GM12865 (cell line): ENCODE results near the gene TTBK2.

Experiments
- DNase-seq: peaks from one replicate; pipeline ENCODE4 v3.0.0; 2010; ENCODE audit warnings: low read depth
- H3K4me3 ChIP-seq: 2 replicates; pipeline ENCODE4 v1.5.1; 2011; ENCODE audit warnings: mild to moderate bottlenecking, low read depth, low read length, control low read depth
- TF ChIP-seq, protein P1 (sequence below): IDR thresholded peaks from 2 replicates; pipeline ENCODE4 v1.5.1; 2011; ENCODE audit warnings: low read length, control low read depth, low read depth, inconsistent platforms; ENCODE audit not compliant: insufficient read depth; ENCODE audit errors: missing control alignments

The TTBK2 gene

DNA sequence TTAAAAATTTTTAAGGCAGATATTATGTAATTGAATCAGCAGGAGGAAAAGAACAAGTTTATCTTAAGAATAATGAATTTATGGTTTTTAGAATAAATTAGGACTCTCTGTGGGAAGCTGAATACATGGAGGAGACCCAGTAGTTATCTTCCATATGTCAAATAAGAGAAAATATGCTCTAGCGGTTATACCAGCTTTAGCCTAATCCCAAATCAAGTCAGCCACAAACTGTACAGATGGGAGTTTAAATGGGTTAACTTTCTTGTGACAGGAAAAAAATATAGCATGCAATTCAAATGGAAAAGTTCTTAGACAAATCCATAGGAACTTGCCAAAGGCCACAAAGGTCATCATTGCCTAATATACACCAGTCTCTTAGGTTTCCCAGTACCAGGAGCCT lies 84.3 kb downstream of the TTBK2 start:
- TF ChIP-seq, protein P1, sequence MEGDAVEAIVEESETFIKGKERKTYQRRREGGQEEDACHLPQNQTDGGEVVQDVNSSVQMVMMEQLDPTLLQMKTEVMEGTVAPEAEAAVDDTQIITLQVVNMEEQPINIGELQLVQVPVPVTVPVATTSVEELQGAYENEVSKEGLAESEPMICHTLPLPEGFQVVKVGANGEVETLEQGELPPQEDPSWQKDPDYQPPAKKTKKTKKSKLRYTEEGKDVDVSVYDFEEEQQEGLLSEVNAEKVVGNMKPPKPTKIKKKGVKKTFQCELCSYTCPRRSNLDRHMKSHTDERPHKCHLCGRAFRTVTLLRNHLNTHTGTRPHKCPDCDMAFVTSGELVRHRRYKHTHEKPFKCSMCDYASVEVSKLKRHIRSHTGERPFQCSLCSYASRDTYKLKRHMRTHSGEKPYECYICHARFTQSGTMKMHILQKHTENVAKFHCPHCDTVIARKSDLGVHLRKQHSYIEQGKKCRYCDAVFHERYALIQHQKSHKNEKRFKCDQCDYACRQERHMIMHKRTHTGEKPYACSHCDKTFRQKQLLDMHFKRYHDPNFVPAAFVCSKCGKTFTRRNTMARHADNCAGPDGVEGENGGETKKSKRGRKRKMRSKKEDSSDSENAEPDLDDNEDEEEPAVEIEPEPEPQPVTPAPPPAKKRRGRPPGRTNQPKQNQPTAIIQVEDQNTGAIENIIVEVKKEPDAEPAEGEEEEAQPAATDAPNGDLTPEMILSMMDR, result no peak
- no peak for DNase-seq
- no peak overlapping the region for H3K4me3 ChIP-seq

- DNase-seq, result no peak
- TF ChIP-seq, protein P1, result no peak
- H3K4me3 ChIP-seq, result no peak overlapping the region
These were observed 88.0 kb downstream of the TTBK2 start for GRCh38 chr15:42832576-42832975.

DNA sequence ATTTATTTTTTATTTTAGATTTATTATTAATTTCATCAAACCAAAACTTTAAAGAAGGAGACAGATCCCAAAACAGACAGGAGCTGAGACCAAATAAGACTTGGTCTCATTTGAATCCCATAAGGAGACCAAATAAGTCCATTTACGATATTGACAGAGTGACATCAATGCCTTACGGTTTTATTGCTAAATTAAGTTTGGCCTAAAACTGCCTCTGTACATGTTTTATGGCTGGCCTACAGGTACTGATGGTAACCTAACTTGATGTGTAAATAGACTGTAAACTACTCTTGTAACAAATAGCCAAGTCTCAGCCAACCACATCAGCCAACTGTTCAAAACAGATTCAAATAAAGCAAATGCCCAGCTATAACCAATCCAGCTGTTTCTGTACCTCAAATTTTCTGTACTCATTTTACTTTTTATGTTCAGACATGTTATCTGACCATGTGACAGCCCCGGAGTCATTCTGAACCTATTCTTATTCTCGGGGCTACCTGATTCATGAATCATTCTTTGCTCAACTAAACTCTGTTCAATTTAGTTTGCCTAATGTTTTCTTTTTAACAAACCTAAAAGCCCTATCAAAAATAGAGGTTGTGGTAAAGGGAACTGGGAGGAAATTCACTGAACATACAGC lies 94.2 kb downstream of the TTBK2 start:
- TF ChIP-seq, protein P1, result no peak

GRCh38 chr15:42825599-42825998 lies 95.0 kb downstream of the TTBK2 start:
- H3K4me3 ChIP-seq, result no peak overlapping the region
- DNase-seq, result no peak
- TF ChIP-seq, protein P1, result no peak

More for the DNA sequence above, 94.2 kb downstream of the TTBK2 start:
- DNase-seq, result no peak
- no peak overlapping the region for H3K4me3 ChIP-seq

DNA sequence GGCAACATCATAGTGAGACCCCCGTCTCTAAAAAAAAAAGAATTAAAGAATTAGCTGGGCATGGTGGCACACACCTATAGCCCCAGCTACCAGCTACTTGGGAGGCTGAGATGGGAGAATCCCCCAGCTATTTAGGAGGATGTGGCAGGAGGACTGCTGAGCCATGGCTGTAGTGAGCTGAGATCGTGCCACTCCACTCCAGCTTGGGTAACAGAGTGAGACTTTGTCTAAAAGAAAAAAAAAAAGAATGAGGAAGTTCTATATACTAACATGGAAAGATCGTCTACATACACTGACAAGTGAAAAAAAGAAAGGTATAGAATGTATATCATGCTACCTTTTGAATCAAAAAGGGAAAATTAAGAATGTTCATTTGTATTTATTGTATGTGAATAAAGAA lies 99.8 kb downstream of the TTBK2 start:
- no peak for DNase-seq
- TF ChIP-seq, protein P1, result no peak
- H3K4me3 ChIP-seq, result no peak overlapping the region

GRCh38 chr15:42819786-42820185 lies 100.8 kb downstream of the TTBK2 start:
- TF ChIP-seq, protein P1, result no peak
- DNase-seq, result no peak
- H3K4me3 ChIP-seq, result no peak overlapping the region

GRCh38 chr15:42811433-42811832 lies 109.1 kb downstream of the TTBK2 start:
- no peak for DNase-seq
- no peak overlapping the region for H3K4me3 ChIP-seq
- TF ChIP-seq, protein P1, result no peak
